Renal cortex interstitium (tissue), 11 donors: ENCODE measurements around the gene KRT34. TPM values are rescaled to one million over a fixed set of nuclear protein-coding genes. Genes with fewer than 3 reads are reported as not detected.

Source experiments
- DNase-seq, 11 donors: peaks; one replicate each; pipeline ENCODE4 v3.0.0-alpha.2; 2013; ENCODE audit warnings: low read depth in 9 of 11, low spot score in 4 of 11; ENCODE audit errors: extremely low read depth in 1 of 11
- polyA plus RNA-seq, 3 donors: library from polyadenylated mRNA; unstranded; fragments of 120-200 nt; gene quantifications; one replicate each; pipeline ENCODE4 v1.2.1, GENCODE V29; 2013; ENCODE audit not compliant: insufficient read length in 3 of 3

KRT34 gene
- polyA plus RNA-seq, 3 donors = not detected

GRCh38 chr17:41340934-41341861, 40.9 kb downstream of the KRT34 start:
- DNase-seq = no peak

GRCh38 chr17:41340494-41340893, 41.6 kb downstream of the KRT34 start:
- DNase-seq = peak in 4 of 11 donors; percentile 31 to 61 (median 52)

- no peak for DNase-seq
Observed at GRCh38 chr17:41339571-41340172, 42.4 kb downstream of the KRT34 start.

GRCh38 chr17:41338961-41339485, 43.1 kb downstream of the KRT34 start:
- DNase-seq = no peak

- DNase-seq = no peak
Observed at GRCh38 chr17:41335747-41336146, 46.4 kb downstream of the KRT34 start.

- DNase-seq = no peak
Observed at GRCh38 chr17:41334385-41335305, 47.5 kb downstream of the KRT34 start.

- DNase-seq = no peak
Observed at GRCh38 chr17:41333836-41334235, 48.3 kb downstream of the KRT34 start.

GRCh38 chr17:41333098-41333497, 49.0 kb downstream of the KRT34 start:
- no peak for DNase-seq

GRCh38 chr17:41332239-41332638, 49.9 kb downstream of the KRT34 start:
- DNase-seq = no peak

- no peak for DNase-seq
Observed at GRCh38 chr17:41331606-41332005, 50.5 kb downstream of the KRT34 start.

- no peak for DNase-seq
Observed at GRCh38 chr17:41329279-41329948, 52.7 kb downstream of the KRT34 start.

GRCh38 chr17:41328207-41328606, 53.9 kb downstream of the KRT34 start:
- DNase-seq = no peak

Other genes starting within 250 kb of the KRT34 start
- not detected for gene KRTAP4-6, start 241.8 kb downstream of the KRT34 start, polyA plus RNA-seq
- gene KRTAP4-5, start 232.5 kb downstream of the KRT34 start, polyA plus RNA-seq = not detected
- not detected for gene KRTAP4-4, start 221.6 kb downstream of the KRT34 start, polyA plus RNA-seq
- not detected for gene KRTAP4-3, start 214.1 kb downstream of the KRT34 start, polyA plus RNA-seq
- gene KRTAP4-2, start 204.1 kb downstream of the KRT34 start, polyA plus RNA-seq = not detected
- not detected for gene KRTAP4-1, start 197.4 kb downstream of the KRT34 start, polyA plus RNA-seq
- not detected for gene KRTAP9-1, start 192.4 kb downstream of the KRT34 start, polyA plus RNA-seq
- gene KRTAP9-2, start 155.7 kb downstream of the KRT34 start, polyA plus RNA-seq = not detected
- gene KRTAP9-3, start 149.9 kb downstream of the KRT34 start, polyA plus RNA-seq = not detected
- not detected for gene KRTAP9-8, start 144.3 kb downstream of the KRT34 start, polyA plus RNA-seq
- not detected for gene KRTAP9-4, start 132.6 kb downstream of the KRT34 start, polyA plus RNA-seq
- gene KRTAP9-9, start 126.9 kb downstream of the KRT34 start, polyA plus RNA-seq = not detected
- under 1 TPM in 1 of 3 donors, not detected in 2; 0.19 TPM for gene KRTAP9-6, start 116.9 kb downstream of the KRT34 start, polyA plus RNA-seq
- gene KRTAP9-7, start 106.6 kb downstream of the KRT34 start, polyA plus RNA-seq = not detected
- gene KRTAP29-1, start 79.5 kb downstream of the KRT34 start, polyA plus RNA-seq = not detected
- not detected for gene KRTAP16-1, start 73.0 kb downstream of the KRT34 start, polyA plus RNA-seq
- under 1 TPM in 1 of 3 donors, not detected in 2; 0.17 TPM for gene KRTAP17-1, start 66.6 kb downstream of the KRT34 start, polyA plus RNA-seq
- not detected for gene KRT33A, start 31.5 kb downstream of the KRT34 start, polyA plus RNA-seq
- not detected for gene KRT33B, start 12.5 kb downstream of the KRT34 start, polyA plus RNA-seq
- gene KRT31, start 15.3 kb upstream of the KRT34 start, polyA plus RNA-seq = not detected
- gene KRT37, start 42.3 kb upstream of the KRT34 start, polyA plus RNA-seq = not detected
- gene KRT38, start 58.7 kb upstream of the KRT34 start, polyA plus RNA-seq = not detected
- not detected for gene KRT32, start 85.1 kb upstream of the KRT34 start, polyA plus RNA-seq
- gene KRT35, start 98.8 kb upstream of the KRT34 start, polyA plus RNA-seq = not detected
- gene KRT36, start 107.6 kb upstream of the KRT34 start, polyA plus RNA-seq = not detected
- under 1 TPM; 0.20 to 0.42 (median 0.33) TPM for gene KRT13, start 123.3 kb upstream of the KRT34 start, polyA plus RNA-seq
- 1 to 10 TPM in 1 of 3 donors, under 1 TPM in 2; 0.51 to 2.0 (median 0.72) TPM for gene KRT15, start 136.6 kb upstream of the KRT34 start, polyA plus RNA-seq
- gene KRT19, start 146.0 kb upstream of the KRT34 start, polyA plus RNA-seq = 100 to 1,000 TPM; 155 to 178 (median 173) TPM
- under 1 TPM in 1 of 3 donors, not detected in 2; 0.07 TPM for gene KRT9, start 189.8 kb upstream of the KRT34 start, polyA plus RNA-seq
- gene KRT14, start 204.6 kb upstream of the KRT34 start, polyA plus RNA-seq = under 1 TPM in 1 of 3 donors, not detected in 2; 0.39 TPM
- gene KRT16, start 230.5 kb upstream of the KRT34 start, polyA plus RNA-seq = not detected
- gene KRT17, start 242.3 kb upstream of the KRT34 start, polyA plus RNA-seq = 10 to 100 TPM in 1 of 3 donors, 1 to 10 TPM in 2; 1.6 to 12.0 (median 3.2) TPM